GM21367 (cell line): ENCODE results near the gene RAD18.

Source experiments
- ATAC-seq: cut with Tn5 transposase; IDR thresholded peaks from one replicate; pipeline ENCODE4 v1.9.1; 2021; ENCODE audit not compliant: unreplicated experiment

The RAD18 gene

DNA sequence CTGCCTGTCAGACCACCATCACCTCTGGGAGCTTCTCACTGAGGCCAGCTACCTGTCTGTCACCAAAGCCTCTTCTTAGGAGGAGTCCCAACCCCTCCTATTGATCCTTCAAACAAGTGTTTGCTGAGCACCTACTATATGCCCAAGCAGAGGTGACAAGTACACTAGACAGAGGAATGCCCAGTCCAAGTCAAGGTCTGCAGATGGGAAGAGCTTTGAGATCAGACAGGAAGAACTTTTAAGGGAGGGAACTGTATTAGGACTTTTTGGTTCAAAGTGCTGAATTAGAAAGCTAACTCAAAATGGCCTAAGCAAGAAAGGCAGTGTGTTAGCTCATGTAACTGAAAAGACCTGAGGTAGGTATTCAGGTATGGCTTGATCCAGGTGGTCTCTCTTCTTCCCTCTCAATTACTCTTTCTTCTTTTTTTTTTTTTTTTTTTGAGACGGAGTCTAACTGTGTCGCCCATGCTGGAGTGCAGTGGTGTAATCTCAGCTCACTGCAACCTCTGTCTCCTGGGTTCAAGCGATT, 3.6 kb upstream of the RAD18 start:
- no peak for ATAC-seq

- ATAC-seq, result no peak
Observed at GRCh38 chr3:8966150-8966819, 3.0 kb upstream of the RAD18 start.

DNA sequence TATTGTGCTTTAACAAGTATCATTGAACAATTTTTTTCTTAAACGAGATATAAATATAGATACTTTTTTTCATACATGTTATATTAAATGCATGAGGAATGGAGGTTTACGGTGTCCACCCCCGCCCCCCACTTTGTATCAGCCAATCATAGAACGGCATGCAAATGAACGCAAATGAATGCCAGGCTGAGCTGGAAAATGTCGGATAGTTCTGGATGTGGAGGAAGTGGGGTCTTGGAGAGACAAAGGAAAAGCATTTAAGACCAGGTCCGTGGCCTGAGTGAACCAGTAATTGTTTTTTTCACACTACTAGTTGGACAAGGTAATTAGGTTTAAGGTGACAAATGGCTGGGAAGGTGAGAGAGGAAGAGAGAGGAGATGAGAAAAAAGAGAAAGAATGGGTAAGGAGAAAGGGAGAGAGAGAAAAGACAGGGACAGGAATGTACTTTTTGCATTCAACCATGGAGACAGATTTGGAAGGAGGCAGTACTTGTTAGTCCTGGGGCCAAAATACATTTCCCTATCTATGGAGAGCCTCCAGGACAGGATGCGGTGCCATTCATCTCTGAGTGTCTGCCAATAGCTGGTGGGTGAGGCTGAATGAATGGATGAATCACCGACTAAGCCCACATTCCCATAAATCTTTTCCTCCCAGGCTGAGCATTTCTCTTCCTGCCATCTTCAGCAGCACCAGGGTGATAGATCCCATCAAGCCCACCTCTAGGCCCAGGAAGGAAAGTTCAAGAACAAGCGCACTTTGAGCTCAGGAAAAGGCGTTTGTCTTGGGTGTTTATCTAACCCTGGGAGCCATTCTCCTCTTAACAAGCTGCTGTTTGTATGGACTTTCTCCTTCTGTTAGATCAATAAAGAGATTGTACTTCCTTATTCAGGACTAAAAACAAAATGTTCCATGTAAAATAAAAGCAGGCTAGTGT, 1.4 kb upstream of the RAD18 start:
- ATAC-seq, result no peak

DNA sequence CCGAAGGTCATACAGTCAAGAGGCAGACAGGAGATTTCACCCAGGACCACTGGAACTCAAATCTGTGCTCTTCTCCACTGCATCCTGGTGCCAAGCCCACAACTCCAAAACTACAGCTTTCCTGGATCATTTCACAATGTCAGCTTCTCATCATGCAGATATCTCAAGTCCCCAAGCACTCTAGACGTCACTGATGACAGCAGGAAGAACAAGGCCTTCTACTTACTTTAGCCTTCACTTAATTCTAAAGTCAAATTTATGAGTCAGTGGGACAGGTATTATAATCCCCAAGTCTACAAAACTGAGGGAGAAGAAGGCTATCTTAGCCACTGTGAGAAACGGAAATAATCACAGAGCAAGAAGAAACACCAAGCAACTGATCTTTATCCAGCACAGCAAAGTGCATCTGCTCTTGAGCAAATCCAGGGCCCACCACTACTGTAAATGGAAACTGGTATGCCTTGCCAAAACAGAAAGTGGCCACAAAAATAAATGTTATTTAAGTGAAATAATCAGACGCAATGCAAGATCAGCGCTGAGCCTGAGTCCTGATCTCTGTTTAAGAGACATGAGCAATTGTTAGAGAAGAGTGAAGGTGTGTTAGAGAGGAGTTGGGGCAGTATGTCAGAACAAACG, 928 bp downstream of the RAD18 start:
- no peak for ATAC-seq

GRCh38 chr3:8959668-8960067, 3.6 kb downstream of the RAD18 start:
- ATAC-seq, result no peak

DNA sequence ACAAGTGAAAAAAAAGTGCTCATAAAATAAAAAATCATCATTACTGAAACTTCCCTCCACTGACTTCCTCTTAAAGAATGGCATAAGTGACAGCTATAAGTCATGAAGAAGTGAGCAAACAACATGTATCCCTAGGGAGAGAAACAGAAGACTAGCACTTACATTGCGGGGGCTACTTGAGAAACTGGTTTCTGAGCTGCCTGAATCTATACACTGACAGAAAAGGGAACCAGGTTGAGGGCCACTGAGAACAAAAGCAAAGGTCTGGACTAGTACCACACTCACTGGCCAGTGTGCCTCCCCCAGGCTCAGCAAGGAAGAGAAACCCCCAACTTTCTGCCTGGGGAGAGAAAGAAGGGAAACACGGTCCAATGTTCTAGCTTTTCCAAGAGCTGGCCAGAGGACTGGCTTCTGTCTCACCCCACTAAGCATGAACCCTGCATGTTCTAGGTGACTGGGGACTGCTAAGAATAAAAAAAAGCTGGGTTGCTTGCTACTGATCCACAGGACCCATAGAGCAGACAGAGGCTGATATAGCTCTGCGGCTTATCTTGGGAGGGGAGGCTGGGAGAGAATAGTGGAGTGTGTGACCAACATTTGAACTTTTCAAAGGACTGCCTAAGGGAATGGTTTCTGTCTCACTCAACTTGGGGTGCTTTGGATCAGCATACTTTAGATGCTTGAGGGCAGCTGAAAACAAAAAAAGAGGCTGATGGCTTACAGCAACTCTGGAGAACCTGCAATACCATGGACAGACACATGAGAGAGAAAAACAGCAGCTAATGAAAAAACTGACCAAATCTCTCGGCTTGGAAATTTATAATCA, 8.1 kb downstream of the RAD18 start:
- peak; percentile 93 for ATAC-seq

- no peak for ATAC-seq
Observed at GRCh38 chr3:8953313-8953712, 10.0 kb downstream of the RAD18 start.

DNA sequence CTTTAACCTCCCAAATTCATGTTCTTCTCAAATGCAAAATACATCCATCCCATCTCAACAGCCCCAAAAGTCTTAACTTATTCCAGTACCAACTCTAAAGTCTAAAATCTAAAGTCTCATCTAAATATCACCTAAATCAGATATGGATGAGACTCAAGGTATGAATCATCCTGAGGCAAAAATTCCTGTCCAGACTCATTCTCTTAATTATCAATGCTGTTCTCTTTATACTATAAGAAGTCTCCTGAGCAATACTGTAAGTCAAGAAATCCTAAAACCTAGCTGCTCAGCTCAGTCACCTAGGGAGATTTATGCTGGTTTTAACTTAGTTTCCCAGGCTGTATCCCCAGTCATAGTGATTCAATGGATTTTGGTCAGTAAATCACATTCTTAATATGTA, 11.1 kb downstream of the RAD18 start:
- no peak for ATAC-seq

DNA sequence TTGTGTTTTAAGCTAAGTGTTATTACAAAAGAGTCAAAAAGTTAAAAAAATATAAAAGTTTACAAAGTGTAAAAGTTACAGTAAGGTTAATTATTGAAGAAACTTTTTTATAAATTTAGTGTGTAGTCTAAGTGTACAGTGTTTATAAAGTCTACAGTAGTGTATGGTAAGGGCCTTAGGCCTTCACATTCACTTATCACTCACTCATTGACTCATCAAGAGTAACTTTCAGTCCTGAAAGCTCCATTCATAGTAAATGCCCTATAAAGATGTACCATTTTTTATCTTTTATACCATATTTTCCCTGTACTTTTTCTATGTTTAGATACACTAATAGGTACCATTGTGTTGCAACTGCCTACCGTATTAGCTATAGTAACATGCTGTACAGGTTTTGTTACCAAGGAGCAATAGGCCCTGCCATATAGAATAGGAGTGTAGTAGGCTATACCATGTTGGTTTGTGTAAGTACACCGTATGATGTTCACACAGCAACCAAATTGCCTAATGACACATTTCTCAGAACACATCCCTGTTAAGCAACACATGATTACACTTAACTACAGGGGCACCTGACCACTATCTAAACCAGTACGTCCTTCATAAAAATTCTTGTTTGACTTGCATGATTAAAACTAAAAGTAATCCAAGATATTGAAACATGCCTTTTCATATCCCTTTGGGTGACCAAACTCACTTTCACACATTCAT, 17.2 kb downstream of the RAD18 start:
- ATAC-seq, result no peak

GRCh38 chr3:8942746-8943488, 20.4 kb downstream of the RAD18 start:
- ATAC-seq, result no peak

DNA sequence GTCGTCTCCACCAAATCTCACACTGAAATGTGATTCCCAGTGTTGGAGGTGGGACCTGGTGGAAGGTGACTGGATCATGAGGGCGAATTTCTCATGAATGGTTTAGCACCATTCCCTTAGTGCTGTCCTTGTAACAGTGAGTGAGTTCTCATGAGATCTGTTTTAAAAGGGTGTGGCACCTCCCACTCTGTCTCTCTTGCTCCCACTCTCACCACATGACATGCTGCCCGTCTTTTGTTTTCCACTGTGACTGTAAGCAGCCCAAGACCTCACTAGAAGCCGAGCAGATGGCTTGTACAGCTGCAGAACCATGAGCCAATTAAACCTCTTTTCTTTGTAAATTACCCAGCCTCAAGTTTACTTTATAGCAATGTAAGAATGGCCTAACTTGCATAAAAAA, 21.2 kb downstream of the RAD18 start:
- no peak for ATAC-seq

- peak; percentile 65 for ATAC-seq
Observed at GRCh38 chr3:8938021-8938420, 25.3 kb downstream of the RAD18 start.

DNA sequence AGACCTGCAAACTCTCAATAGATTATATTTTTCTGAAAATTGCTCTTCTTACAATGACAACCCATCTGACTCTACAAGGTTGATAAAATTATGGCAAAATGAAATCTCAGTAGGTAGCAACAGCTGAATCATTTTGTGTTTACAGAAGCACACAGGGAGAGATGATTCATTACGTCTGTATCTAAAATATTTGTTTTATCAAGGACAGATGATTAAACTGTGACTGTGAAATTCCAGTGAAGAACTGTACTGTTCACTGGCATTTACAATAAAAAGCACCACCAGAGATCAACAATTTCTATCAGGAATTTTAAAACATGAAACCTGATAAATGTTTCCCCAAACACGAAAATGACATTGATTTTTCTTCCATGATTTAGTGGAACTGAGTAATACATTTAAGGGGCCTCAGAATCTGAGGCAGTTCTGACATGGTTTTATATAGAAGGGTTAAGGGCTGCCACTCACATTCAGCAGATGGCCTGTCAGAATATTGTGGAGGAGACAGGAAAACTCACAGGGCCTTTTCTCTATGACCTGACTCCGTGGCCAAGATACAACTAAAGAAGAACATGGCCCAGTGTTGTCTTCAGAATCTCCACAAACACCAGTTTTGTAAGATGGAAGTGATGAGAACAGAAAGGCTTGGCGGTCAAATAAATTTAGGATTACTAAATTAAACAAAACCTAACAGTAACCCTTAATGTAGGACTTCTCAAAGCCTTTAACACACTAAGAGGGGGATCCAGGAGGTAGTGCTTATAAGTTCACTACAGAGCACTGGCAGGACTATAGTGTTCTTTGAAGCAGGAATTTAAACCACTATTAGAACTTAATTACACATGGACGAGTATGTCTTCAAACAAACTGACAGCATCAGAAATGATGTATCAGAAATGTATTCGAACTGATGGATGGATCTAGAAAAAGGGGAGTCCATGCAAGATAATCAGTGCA, 25.9 kb downstream of the RAD18 start:
- ATAC-seq, result no peak

- no peak for ATAC-seq
Observed at GRCh38 chr3:8932507-8932906, 30.8 kb downstream of the RAD18 start.

GRCh38 chr3:8931342-8931741, 31.9 kb downstream of the RAD18 start:
- no peak for ATAC-seq

GRCh38 chr3:8929860-8930259, 33.4 kb downstream of the RAD18 start:
- no peak for ATAC-seq

DNA sequence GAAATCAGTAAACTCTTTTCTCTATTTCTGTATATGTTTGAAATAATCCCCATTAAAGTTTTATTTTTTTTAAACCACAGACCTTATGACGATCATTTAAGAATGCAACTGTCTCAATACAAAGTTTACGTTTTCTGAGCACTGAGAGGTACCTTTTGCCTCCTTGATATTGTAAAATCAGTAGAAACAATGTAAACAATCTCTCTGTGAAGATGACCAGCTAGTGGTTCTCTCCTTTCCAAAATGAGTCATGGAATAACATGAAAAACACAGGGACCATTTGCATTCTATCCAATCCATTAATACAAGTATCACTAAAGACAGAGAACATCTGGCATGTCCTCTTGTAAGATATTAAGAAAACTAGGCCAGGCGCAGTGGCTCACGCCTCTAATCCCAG, 48.8 kb downstream of the RAD18 start:
- no peak for ATAC-seq

DNA sequence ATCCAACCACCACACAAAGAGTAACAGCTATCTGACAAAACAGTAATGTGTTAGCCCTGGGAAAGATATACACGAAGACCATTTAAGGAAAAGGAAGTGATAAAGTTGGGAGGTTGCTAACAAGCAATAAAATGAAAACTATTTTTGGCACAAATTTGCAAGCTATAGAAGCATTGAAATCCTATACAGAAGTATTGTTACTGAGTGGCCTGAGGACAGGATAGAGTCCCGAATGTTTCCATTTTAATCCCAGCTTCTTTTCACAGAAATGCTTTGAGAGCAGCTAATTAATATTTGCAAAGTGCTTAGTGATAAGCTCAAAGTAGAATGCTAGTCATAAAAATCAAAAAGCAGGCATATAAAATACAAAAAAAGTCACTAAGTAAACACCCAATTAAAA, 51.5 kb downstream of the RAD18 start:
- no peak for ATAC-seq
